A673 (cell line): ENCODE data around the gene KRT14. TPM values are rescaled to one million over a fixed set of nuclear protein-coding genes. Genes with fewer than 3 reads are reported as not detected.
"Not testable (repeated sequence)": the region's sequence is repeated elsewhere in the genome, so short reads cannot be mapped to it uniquely, and the experiment has no call there.

ENCODE experiments used
- BruUV-seq: library from RNA; stranded (reverse); fragments of 400-500 nt; replicated peaks from 2 replicates; lab custom pipeline; 2021; lab: Mats Ljungman, UMichigan
- CTCF ChIA-PET: fragments of 300-600 bp; sonication (Branson Sonifier 250); formaldehyde crosslinking; loops from one replicate; lab custom pipeline; 2022; ENCODE audit warnings: antibody characterized with exemption; lab: Charles Lee
- POLR2A ChIA-PET: fragments of 300-600 bp; sonication (Branson Sonifier 250); formaldehyde crosslinking; loops from one replicate; lab custom pipeline; 2022; ENCODE audit warnings: antibody characterized with exemption; ENCODE audit not compliant: low non-redundant PET; lab: Charles Lee
- DNase-seq: peaks from one replicate; pipeline ENCODE4 v3.0.0-alpha.2; 2015; ENCODE audit warnings: low spot score
- H3K27ac ChIP-seq: fragments of 200-600 bp; sonication (generic); 2 replicates; pipeline ENCODE4 v1.5.1; 2016; ENCODE audit warnings: mixed run types, low read depth, mild to moderate bottlenecking, mixed read lengths, antibody characterized with exemption, low read length; ENCODE audit not compliant: poor library complexity, severe bottlenecking
- H3K27me3 ChIP-seq: fragments of 200-600 bp; sonication (generic); replicated peaks from 2 replicates; pipeline ENCODE4 v1.6.1; 2017; ENCODE audit warnings: mixed run types, low read depth, mild to moderate bottlenecking, mixed read lengths, antibody characterized with exemption, low read length; ENCODE audit not compliant: insufficient read depth, poor library complexity
- H3K36me3 ChIP-seq: fragments of 200-600 bp; sonication (generic); 2 replicates; pipeline ENCODE4 v1.6.1; 2016; ENCODE audit warnings: mixed run types, mild to moderate bottlenecking, mixed read lengths, antibody characterized with exemption, low read length; ENCODE audit not compliant: insufficient read depth, poor library complexity, severe bottlenecking
- H3K4me1 ChIP-seq: fragments of 200-600 bp; sonication (generic); 2 replicates; pipeline ENCODE4 v1.6.1; 2017; ENCODE audit warnings: mixed run types, mild to moderate bottlenecking, mixed read lengths, antibody characterized with exemption, low read length; ENCODE audit not compliant: insufficient read depth, poor library complexity, severe bottlenecking
- H3K4me3 ChIP-seq: fragments of 200-600 bp; sonication (generic); 2 replicates; pipeline ENCODE4 v1.5.1; 2016; ENCODE audit warnings: low read depth, mixed run types, mild to moderate bottlenecking, mixed read lengths, low read length; ENCODE audit not compliant: poor library complexity, severe bottlenecking
- H3K9me3 ChIP-seq: fragments of 200-600 bp; sonication (generic); 2 replicates; pipeline ENCODE4 v1.6.1; 2016; ENCODE audit warnings: mixed run types, low read depth, mild to moderate bottlenecking, mixed read lengths, antibody characterized with exemption, low read length; ENCODE audit not compliant: poor library complexity, severe bottlenecking
- CTCF ChIP-seq: fragments of 300-800, 200-600 bp; sonication (generic); conservative IDR thresholded peaks from 2 replicates; pipeline ENCODE4 v1.5.1; 2017; ENCODE audit warnings: low read depth, mild to moderate bottlenecking, antibody characterized with exemption, low read length, moderate library complexity, mixed read lengths
- EZH2 ChIP-seq: fragments of 200-600 bp; sonication (generic); IDR thresholded peaks from 2 replicates; pipeline ENCODE4 v1.6.1; 2017; ENCODE audit warnings: borderline replicate concordance, low read depth, mild to moderate bottlenecking, mixed read lengths, antibody characterized with exemption, low read length; ENCODE audit not compliant: poor library complexity, severe bottlenecking
- intact Hi-C: fragments of 100-400 bp; cut with micrococcal nuclease; formaldehyde crosslinking; loops from one replicate; pipeline ENCODE4 v1.10.0; 2022; ENCODE audit not compliant: unreplicated experiment
- total RNA-seq: library from RNA; stranded (reverse); gene quantifications from 2 replicates; pipeline ENCODE4 v1.2.3, GENCODE V29; 2021

Gene KRT14
- total RNA-seq, 1 experiment from 2014 or later = not detected

GRCh38 chr17:41615454-41615853 is 28.8 kb upstream of the KRT14 start:
- BruUV-seq = no TSS peak
- Histone ChIP-seq H3K4me3 (no peak overlapping the region), H3K9me3 (no peaks in the 10 kb centered on the region), H3K4me1 (peaks cover 4% of the 10 kb centered on the region), H3K27ac (no peak overlapping the region), H3K27me3 (no peaks in the 10 kb centered on the region), H3K36me3 (no peaks in the 10 kb centered on the region)
- ChIA-PET CTCF (interaction anchor here (0.6 kb wide), 2 partner anchors 700 to 728 kb away, joined by 7 to 8 read pairs; no protein-coding TSS in a partner anchor), POLR2A (no interaction called here)
- intact Hi-C loops = no loop called here
- DNase-seq = no peak
- no peak for TF ChIP-seq EZH2
- no peak for TF ChIP-seq CTCF

- H3K36me3 ChIP-seq, H3K4me3 ChIP-seq, H3K4me1 ChIP-seq, POLR2A ChIA-PET, H3K9me3 ChIP-seq, BruUV-seq, intact Hi-C loops, DNase-seq, H3K27ac ChIP-seq, CTCF ChIA-PET, H3K27me3 ChIP-seq: not testable (repeated sequence)
Observed at GRCh38 chr17:41614767-41615166, 28.1 kb upstream of the KRT14 start.

- Histone ChIP-seq H3K4me3 (no peak overlapping the region), H3K27me3 (no peaks in the 10 kb centered on the region), H3K27ac (no peak overlapping the region), H3K4me1 (no peaks in the 10 kb centered on the region), H3K36me3 (no peaks in the 10 kb centered on the region), H3K9me3 (no peaks in the 10 kb centered on the region)
- TF ChIP-seq EZH2 (no peak), CTCF (no peak)
- BruUV-seq = no TSS peak
- intact Hi-C loops = no loop called here
- POLR2A ChIA-PET = no interaction called here
- DNase-seq = no peak
- CTCF ChIA-PET = no interaction called here
Observed at GRCh38 chr17:41614098-41614497, 27.4 kb upstream of the KRT14 start.

GRCh38 chr17:41613277-41614082 is 26.8 kb upstream of the KRT14 start:
- ChIA-PET CTCF (no interaction called here), POLR2A (no interaction called here)
- H3K27me3 ChIP-seq = no peaks in the 10 kb centered on the region
- no peak overlapping the region for H3K4me3 ChIP-seq
- intact Hi-C loops = no loop called here
- H3K9me3 ChIP-seq = no peaks in the 10 kb centered on the region
- H3K4me1 ChIP-seq = no peaks in the 10 kb centered on the region
- H3K27ac ChIP-seq = no peak overlapping the region
- BruUV-seq = no TSS peak
- no peak for DNase-seq
- no peaks in the 10 kb centered on the region for H3K36me3 ChIP-seq
- TF ChIP-seq EZH2 (no peak), CTCF (no peak)

GRCh38 chr17:41612376-41613160 is 25.9 kb upstream of the KRT14 start, which contains the start of gene KRT16:
TSS of gene KRT16 (minus strand) at chr17:41612767. CDS start at chr17:41612688, 79 bp downstream.
- intact Hi-C loops, H3K4me3 ChIP-seq, BruUV-seq, POLR2A ChIA-PET, H3K9me3 ChIP-seq, CTCF ChIA-PET, H3K27ac ChIP-seq, H3K4me1 ChIP-seq, H3K27me3 ChIP-seq, DNase-seq, H3K36me3 ChIP-seq: not testable (repeated sequence)
